ENCODE measurements around the gene BAIAP2. TPM values are rescaled to one million over a fixed set of nuclear protein-coding genes. Genes with fewer than 3 reads are reported as not detected.

Gene BAIAP2
- total RNA-seq, 1 donor from 2014 or later, result 51.4 TPM

DNA sequence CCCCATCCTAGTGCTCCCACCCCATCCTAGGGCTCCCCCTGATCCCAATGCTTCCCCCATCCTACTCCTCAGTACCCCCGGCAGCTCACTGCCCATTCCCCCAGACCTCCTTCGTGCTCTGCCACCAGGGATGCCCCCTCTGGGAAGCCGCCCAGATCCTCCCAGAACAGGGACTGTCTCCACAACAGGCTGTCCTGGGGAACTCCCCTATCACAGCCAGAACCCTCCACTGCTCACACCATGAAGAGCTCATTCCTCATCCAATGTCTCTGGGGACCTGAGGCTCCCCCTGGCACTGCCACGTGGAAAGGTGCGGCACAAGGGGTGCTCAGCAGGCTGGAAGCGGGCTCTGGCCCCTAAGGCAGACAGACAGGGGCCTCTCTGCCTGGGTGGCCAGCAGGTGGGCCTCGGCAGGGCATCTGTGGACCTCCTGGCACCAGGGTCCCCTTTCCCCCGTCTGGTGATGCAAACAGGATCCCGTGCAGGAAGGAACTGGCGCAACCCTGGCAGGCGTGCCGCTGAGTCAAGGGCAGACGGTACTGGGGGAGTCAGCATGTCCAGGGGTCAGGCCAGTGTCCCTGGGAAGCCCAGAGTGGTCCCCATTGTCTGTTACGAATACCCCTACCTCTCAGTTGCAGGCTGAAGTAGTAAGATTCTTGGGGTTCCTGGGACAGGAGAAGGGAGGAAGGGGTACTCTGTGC, 115.6 kb downstream of the BAIAP2 start:
- H3K27ac ChIP-seq (ENCODE audit: low read depth, low read length), result no peak overlapping the region
- H4K20me1 ChIP-seq (ENCODE audit: insufficient read depth, low read length), result no peaks in the 10 kb centered on the region
- no peak for TF ChIP-seq EZH2 (IDR thresholded peaks at IDR 0.05; ENCODE audit: insufficient read depth, low read length)
- TF ChIP-seq, protein P1, sequence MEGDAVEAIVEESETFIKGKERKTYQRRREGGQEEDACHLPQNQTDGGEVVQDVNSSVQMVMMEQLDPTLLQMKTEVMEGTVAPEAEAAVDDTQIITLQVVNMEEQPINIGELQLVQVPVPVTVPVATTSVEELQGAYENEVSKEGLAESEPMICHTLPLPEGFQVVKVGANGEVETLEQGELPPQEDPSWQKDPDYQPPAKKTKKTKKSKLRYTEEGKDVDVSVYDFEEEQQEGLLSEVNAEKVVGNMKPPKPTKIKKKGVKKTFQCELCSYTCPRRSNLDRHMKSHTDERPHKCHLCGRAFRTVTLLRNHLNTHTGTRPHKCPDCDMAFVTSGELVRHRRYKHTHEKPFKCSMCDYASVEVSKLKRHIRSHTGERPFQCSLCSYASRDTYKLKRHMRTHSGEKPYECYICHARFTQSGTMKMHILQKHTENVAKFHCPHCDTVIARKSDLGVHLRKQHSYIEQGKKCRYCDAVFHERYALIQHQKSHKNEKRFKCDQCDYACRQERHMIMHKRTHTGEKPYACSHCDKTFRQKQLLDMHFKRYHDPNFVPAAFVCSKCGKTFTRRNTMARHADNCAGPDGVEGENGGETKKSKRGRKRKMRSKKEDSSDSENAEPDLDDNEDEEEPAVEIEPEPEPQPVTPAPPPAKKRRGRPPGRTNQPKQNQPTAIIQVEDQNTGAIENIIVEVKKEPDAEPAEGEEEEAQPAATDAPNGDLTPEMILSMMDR (IDR thresholded peaks at IDR 0.05; ENCODE audit: insufficient read depth, low read depth, low read length), result no peak
- no peak overlapping the region for H2AFZ ChIP-seq (ENCODE audit: low read depth, low read length)
- no peaks in the 10 kb centered on the region for H3K36me3 ChIP-seq (ENCODE audit: insufficient read depth, low read length)
- no peak for FAIRE-seq
- no peak overlapping the region for H3K4me3 ChIP-seq (ENCODE audit: insufficient read depth, low read depth, low read length)
- H3K36me3 Mint-ChIP-seq (ENCODE audit: low read depth, unreplicated experiment), result peaks cover 2% of the 10 kb centered on the region
- H3K79me2 ChIP-seq (ENCODE audit: insufficient read depth, low read length), result no peaks in the 10 kb centered on the region
- no peaks in the 10 kb centered on the region for H3K4me1 ChIP-seq (ENCODE audit: insufficient read depth, low read length)
- H3K4me2 ChIP-seq (ENCODE audit: low read length), result no peak overlapping the region
- no peak overlapping the region for H3K4me3 Mint-ChIP-seq (ENCODE audit: unreplicated experiment)
- H3K4me1 Mint-ChIP-seq (ENCODE audit: low read depth, unreplicated experiment), result peaks cover 2% of the 10 kb centered on the region
- peaks cover 34% of the 10 kb centered on the region for H3K27me3 Mint-ChIP-seq (ENCODE audit: low read depth, unreplicated experiment)
- H3K9me3 ChIP-seq (ENCODE audit: insufficient read depth, low read depth, low read length), result no peaks in the 10 kb centered on the region
- H3K27me3 ChIP-seq (ENCODE audit: insufficient read depth, low read length), result peaks cover 2% of the 10 kb centered on the region
- DNase-seq (ENCODE audit: low read depth), result no peak
- H3K27ac Mint-ChIP-seq (ENCODE audit: unreplicated experiment), result no peak overlapping the region
- no peak overlapping the region for H3K9ac ChIP-seq (ENCODE audit: low read length)
- H3K9me3 Mint-ChIP-seq (ENCODE audit: unreplicated experiment), result no peaks in the 10 kb centered on the region

DNA sequence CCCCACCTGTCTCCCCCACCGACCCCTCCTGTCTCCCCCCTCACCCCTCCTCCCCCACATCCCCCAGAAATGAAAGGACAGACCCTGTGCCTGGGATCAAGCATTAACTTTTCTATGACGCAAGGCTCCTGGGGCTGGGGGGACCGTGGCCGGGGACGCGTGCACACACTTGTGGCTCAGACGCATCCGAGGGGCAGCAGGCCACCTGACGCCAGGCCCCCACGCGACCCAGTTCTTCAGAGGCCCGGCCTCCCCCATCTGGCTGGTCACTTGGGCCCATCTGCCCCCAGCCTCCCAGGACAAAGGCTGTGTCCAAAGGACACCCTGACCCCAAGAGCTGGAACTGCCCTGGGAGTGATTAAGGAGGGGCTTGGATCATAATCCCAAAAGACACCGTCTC, 116.3 kb downstream of the BAIAP2 start:
- H3K27me3 ChIP-seq (ENCODE audit: insufficient read depth, low read length), result peaks cover 2% of the 10 kb centered on the region
- TF ChIP-seq, protein P1 (IDR thresholded peaks at IDR 0.05; ENCODE audit: insufficient read depth, low read depth, low read length), result no peak
- TF ChIP-seq EZH2 (IDR thresholded peaks at IDR 0.05; ENCODE audit: insufficient read depth, low read length), result no peak
- H4K20me1 ChIP-seq (ENCODE audit: insufficient read depth, low read length), result no peaks in the 10 kb centered on the region
- no peak overlapping the region for H2AFZ ChIP-seq (ENCODE audit: low read depth, low read length)
- no peak for DNase-seq (ENCODE audit: low read depth)
- H3K9me3 Mint-ChIP-seq (ENCODE audit: unreplicated experiment), result no peaks in the 10 kb centered on the region
- H3K4me2 ChIP-seq (ENCODE audit: low read length), result no peak overlapping the region
- H3K4me1 Mint-ChIP-seq (ENCODE audit: low read depth, unreplicated experiment), result peaks cover 2% of the 10 kb centered on the region
- H3K27ac ChIP-seq (ENCODE audit: low read depth, low read length), result no peak overlapping the region
- peaks cover 2% of the 10 kb centered on the region for H3K36me3 Mint-ChIP-seq (ENCODE audit: low read depth, unreplicated experiment)
- no peak for FAIRE-seq
- peaks cover 34% of the 10 kb centered on the region for H3K27me3 Mint-ChIP-seq (ENCODE audit: low read depth, unreplicated experiment)
- H3K4me3 ChIP-seq (ENCODE audit: insufficient read depth, low read depth, low read length), result no peak overlapping the region
- no peaks in the 10 kb centered on the region for H3K36me3 ChIP-seq (ENCODE audit: insufficient read depth, low read length)
- H3K4me1 ChIP-seq (ENCODE audit: insufficient read depth, low read length), result no peaks in the 10 kb centered on the region
- H3K9ac ChIP-seq (ENCODE audit: low read length), result no peak overlapping the region
- H3K4me3 Mint-ChIP-seq (ENCODE audit: unreplicated experiment), result no peak overlapping the region
- H3K9me3 ChIP-seq (ENCODE audit: insufficient read depth, low read depth, low read length), result no peaks in the 10 kb centered on the region
- no peaks in the 10 kb centered on the region for H3K79me2 ChIP-seq (ENCODE audit: insufficient read depth, low read length)
- no peak overlapping the region for H3K27ac Mint-ChIP-seq (ENCODE audit: unreplicated experiment)

DNA sequence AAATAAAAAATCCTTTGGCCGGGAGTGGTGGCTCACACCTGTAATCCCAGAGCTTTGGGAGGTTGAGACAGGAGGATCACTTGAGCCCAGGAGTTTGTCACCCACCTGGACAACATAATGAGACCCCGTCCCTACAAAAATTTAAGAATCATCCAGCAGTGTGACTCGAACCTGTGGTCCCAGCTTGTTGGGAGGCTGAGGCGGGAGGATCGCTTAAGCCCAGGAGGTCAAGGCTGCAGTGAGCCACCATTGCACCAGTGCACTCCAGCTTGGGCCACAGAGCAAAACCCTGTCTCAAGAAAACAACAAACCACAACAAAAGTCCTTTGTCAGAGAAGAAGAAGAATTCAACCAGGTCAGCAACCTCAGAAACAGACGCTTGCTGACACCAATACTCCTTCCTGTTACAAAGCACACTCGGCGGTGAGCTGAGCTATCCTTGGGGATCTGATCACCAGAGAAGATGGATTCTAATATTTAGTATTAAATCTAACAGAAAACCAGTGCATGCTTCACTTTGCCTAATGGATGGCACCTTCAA, 117.4 kb downstream of the BAIAP2 start:
- H3K27me3 Mint-ChIP-seq (ENCODE audit: low read depth, unreplicated experiment), result peaks cover 33% of the 10 kb centered on the region
- DNase-seq (ENCODE audit: low read depth) (no peak), FAIRE-seq (no peak)
- no peak overlapping the region for H3K4me2 ChIP-seq (ENCODE audit: low read length)
- H3K4me1 ChIP-seq (ENCODE audit: insufficient read depth, low read length), result no peaks in the 10 kb centered on the region
- H3K36me3 Mint-ChIP-seq (ENCODE audit: low read depth, unreplicated experiment), result peaks cover 2% of the 10 kb centered on the region
- H3K4me3 Mint-ChIP-seq (ENCODE audit: unreplicated experiment), result no peak overlapping the region
- no peak overlapping the region for H3K27ac Mint-ChIP-seq (ENCODE audit: unreplicated experiment)
- no peak overlapping the region for H2AFZ ChIP-seq (ENCODE audit: low read depth, low read length)
- no peak overlapping the region for H3K27ac ChIP-seq (ENCODE audit: low read depth, low read length)
- peaks cover 2% of the 10 kb centered on the region for H3K4me1 Mint-ChIP-seq (ENCODE audit: low read depth, unreplicated experiment)
- H3K4me3 ChIP-seq (ENCODE audit: insufficient read depth, low read depth, low read length), result no peak overlapping the region
- peaks cover 2% of the 10 kb centered on the region for H3K27me3 ChIP-seq (ENCODE audit: insufficient read depth, low read length)
- no peaks in the 10 kb centered on the region for H3K9me3 Mint-ChIP-seq (ENCODE audit: unreplicated experiment)
- TF ChIP-seq, protein P1 (IDR thresholded peaks at IDR 0.05; ENCODE audit: insufficient read depth, low read depth, low read length), result no peak
- TF ChIP-seq EZH2 (IDR thresholded peaks at IDR 0.05; ENCODE audit: insufficient read depth, low read length), result no peak
- H3K36me3 ChIP-seq (ENCODE audit: insufficient read depth, low read length), result no peaks in the 10 kb centered on the region
- H3K9me3 ChIP-seq (ENCODE audit: insufficient read depth, low read depth, low read length), result no peaks in the 10 kb centered on the region
- H3K9ac ChIP-seq (ENCODE audit: low read length), result no peak overlapping the region
- H3K79me2 ChIP-seq (ENCODE audit: insufficient read depth, low read length), result no peaks in the 10 kb centered on the region
- H4K20me1 ChIP-seq (ENCODE audit: insufficient read depth, low read length), result no peaks in the 10 kb centered on the region
